Suprapubic skin (tissue), 4 donors: Measurements from ENCODE around the gene DGKQ. TPM values are rescaled to one million over a fixed set of nuclear protein-coding genes. Genes with fewer than 3 reads are reported as not detected.
A peak's percentile ranks its signal among the peaks of the same experiment; 100 is the strongest.

Experiments used
- DNase-seq, 2 donors: peaks; one replicate each; pipeline ENCODE4 v3.0.0-alpha.2; 2019; ENCODE audit warnings: low spot score in 2 of 2
- H3K27ac ChIP-seq: fragments of 200-600 bp; sonication (generic); one replicate; pipeline ENCODE4 v1.5.1; 2019
- H3K27me3 ChIP-seq: fragments of 200-600 bp; sonication (generic); one replicate; pipeline ENCODE4 v1.5.1; 2019
- H3K36me3 ChIP-seq: fragments of 200-600 bp; sonication (generic); one replicate; pipeline ENCODE4 v1.5.1; 2019
- H3K4me1 ChIP-seq: fragments of 200-600 bp; sonication (generic); one replicate; pipeline ENCODE4 v1.5.1; 2019
- H3K4me3 ChIP-seq: fragments of 200-600 bp; sonication (generic); one replicate; pipeline ENCODE4 v1.5.1; 2019; ENCODE audit warnings: mild to moderate bottlenecking
- H3K9me3 ChIP-seq: fragments of 200-600 bp; sonication (generic); one replicate; pipeline ENCODE4 v1.5.1; 2019
- CTCF ChIP-seq, 2 donors: fragments of 200-600 bp in 1 of 2; fragments of 450-650 bp in 1 of 2; sonication (generic) in 1 of 2; IDR thresholded peaks; one replicate each; pipeline ENCODE4 v1.5.1; 2016 to 2019; ENCODE audit warnings: antibody characterized with exemption in 2 of 2, mild to moderate bottlenecking in 1 of 2, moderate library complexity in 1 of 2
- EP300 ChIP-seq: sonication (generic); formaldehyde crosslinking; IDR thresholded peaks from one replicate; pipeline ENCODE4 v1.6.1; 2017; ENCODE audit warnings: antibody characterized with exemption
- POLR2A ChIP-seq, 2 donors: fragments of 450-650 bp; IDR thresholded peaks; one replicate each; pipeline ENCODE4 v1.6.1; 2017; ENCODE audit warnings: antibody characterized with exemption in 2 of 2, mild to moderate bottlenecking in 2 of 2, moderate library complexity in 2 of 2
- POLR2AphosphoS5 ChIP-seq, 3 donors: sonication (generic); formaldehyde crosslinking; IDR thresholded peaks; one replicate each; pipeline ENCODE4 v1.6.1; 2017; ENCODE audit warnings: antibody characterized with exemption in 3 of 3
- WGBS: methylation state at CpG from one replicate; pipeline ENCODE4 v1.1.5; 2018; 5-methylcytosine and 5-hydroxymethylcytosine counted together
- total RNA-seq, 4 donors: library from RNA; depleted of rRNA; stranded (reverse); fragments of >200 nt; gene quantifications; one replicate each; pipeline ENCODE4 v1.1.0, GENCODE V29; 2016

DGKQ gene
- total RNA-seq, 4 donors from 2014 or later, result 19.5 to 27.6 (median 23.8) TPM

DNA sequence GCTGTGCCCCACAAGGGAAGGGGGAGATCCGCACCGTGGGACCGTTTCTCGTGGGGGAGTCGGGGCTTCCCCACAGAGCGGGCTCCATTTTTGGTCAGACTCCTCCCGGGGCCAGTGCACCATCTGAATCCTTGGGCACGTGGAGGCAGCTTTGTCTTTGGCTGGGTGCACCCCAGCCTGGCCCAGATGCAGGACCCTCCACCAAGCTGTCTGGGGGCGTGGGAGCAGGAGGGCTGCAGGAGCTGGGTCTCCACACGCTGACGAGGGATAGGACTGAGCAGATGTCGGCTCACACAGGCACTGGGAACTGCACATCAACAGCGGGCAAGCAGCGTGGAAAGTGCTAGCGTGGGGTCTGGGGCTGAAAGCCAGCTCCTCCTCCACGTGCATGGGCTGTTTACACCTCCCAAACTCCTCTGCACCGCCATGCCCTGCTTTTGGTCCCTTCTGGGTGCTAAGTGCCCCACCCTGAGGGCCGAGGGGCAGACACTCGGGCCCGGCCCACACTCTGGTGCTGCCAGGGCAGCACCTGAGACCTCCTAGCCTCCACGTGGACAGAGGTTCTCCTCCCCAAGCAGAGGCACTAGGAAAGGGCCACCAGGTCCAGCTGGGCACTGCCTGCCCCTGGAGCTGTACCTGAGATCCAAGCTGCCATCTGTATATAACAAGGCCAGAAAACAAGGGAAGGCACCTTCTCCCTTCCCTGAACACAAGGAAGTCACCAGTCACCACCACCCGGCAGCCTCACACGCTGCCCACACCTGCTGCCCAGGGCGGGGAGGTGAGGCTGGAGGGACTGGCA, 13.8 kb downstream of the DGKQ start:
- Histone ChIP-seq H3K4me1 (peaks cover 15% of the 10 kb centered on the region), H3K27me3 (no peaks in the 10 kb centered on the region), H3K36me3 (peaks cover 74% of the 10 kb centered on the region), H3K27ac (no peak overlapping the region), H3K4me3 (no peak overlapping the region), H3K9me3 (no peaks in the 10 kb centered on the region)
- 88% methylated on average over 5 of the region's 24 CpGs for WGBS
- peak in 1 of 2 donors; percentile 73 for DNase-seq
- TF ChIP-seq EP300 (no peak), POLR2A (IDR thresholded peaks at IDR 0.05) (no peak), CTCF (IDR thresholded peaks at IDR 0.05) (no peak), POLR2AphosphoS5 (IDR thresholded peaks at IDR 0.05) (no peak)

GRCh38 chr4:958696-959337, 14.6 kb downstream of the DGKQ start:
- H3K27me3 ChIP-seq, result no peaks in the 10 kb centered on the region
- whole genome bisulfite sequencing, result 89% methylated on average over 15 of the region's 17 CpGs
- H3K36me3 ChIP-seq, result peaks cover 81% of the 10 kb centered on the region
- H3K4me1 ChIP-seq, result peaks cover 15% of the 10 kb centered on the region
- DNase-seq, result no peak
- no peak overlapping the region for H3K4me3 ChIP-seq
- H3K27ac ChIP-seq, result no peak overlapping the region
- no peak for TF ChIP-seq EP300
- no peak for TF ChIP-seq POLR2A (IDR thresholded peaks at IDR 0.05)
- TF ChIP-seq CTCF (IDR thresholded peaks at IDR 0.05), result no peak
- TF ChIP-seq POLR2AphosphoS5 (IDR thresholded peaks at IDR 0.05), result no peak
- H3K9me3 ChIP-seq, result no peaks in the 10 kb centered on the region

DNA sequence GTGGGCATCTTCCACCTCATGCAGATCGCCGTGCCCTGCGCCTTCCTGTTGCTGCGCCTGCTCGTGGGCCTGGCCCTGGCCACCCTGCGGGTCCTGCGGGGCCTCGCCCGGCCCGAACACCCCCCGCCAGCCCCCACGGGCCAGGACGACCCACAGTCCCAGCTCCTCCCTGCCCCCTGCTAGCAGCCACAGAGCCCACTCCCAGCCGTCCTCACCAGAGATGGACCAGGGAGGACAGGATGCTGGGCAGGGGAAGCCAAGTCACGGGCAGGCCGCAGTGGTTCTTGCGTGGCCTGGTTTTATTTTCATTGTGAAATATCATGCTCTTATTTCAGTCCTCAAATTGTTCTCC, 15.1 kb downstream of the DGKQ start:
- H3K36me3 ChIP-seq, result peaks cover 86% of the 10 kb centered on the region
- H3K4me1 ChIP-seq, result peaks cover 15% of the 10 kb centered on the region
- H3K27ac ChIP-seq, result no peak overlapping the region
- WGBS, result 90% methylated on average over 17 of the region's 17 CpGs
- H3K27me3 ChIP-seq, result no peaks in the 10 kb centered on the region
- no peaks in the 10 kb centered on the region for H3K9me3 ChIP-seq
- DNase-seq, result no peak
- TF ChIP-seq POLR2A (IDR thresholded peaks at IDR 0.05) (no peak), CTCF (IDR thresholded peaks at IDR 0.05) (no peak), EP300 (no peak), POLR2AphosphoS5 (IDR thresholded peaks at IDR 0.05) (no peak)
- H3K4me3 ChIP-seq, result no peak overlapping the region

GRCh38 chr4:957581-958313, 15.6 kb downstream of the DGKQ start:
- no peak overlapping the region for H3K4me3 ChIP-seq
- no peak for DNase-seq
- H3K27me3 ChIP-seq, result no peaks in the 10 kb centered on the region
- H3K4me1 ChIP-seq, result peaks cover 15% of the 10 kb centered on the region
- 91% methylated on average over 26 of the region's 45 CpGs for WGBS
- H3K27ac ChIP-seq, result no peak overlapping the region
- no peaks in the 10 kb centered on the region for H3K9me3 ChIP-seq
- TF ChIP-seq EP300 (no peak), POLR2A (IDR thresholded peaks at IDR 0.05) (no peak), CTCF (IDR thresholded peaks at IDR 0.05) (no peak), POLR2AphosphoS5 (IDR thresholded peaks at IDR 0.05) (no peak)
- peaks cover 91% of the 10 kb centered on the region for H3K36me3 ChIP-seq

DNA sequence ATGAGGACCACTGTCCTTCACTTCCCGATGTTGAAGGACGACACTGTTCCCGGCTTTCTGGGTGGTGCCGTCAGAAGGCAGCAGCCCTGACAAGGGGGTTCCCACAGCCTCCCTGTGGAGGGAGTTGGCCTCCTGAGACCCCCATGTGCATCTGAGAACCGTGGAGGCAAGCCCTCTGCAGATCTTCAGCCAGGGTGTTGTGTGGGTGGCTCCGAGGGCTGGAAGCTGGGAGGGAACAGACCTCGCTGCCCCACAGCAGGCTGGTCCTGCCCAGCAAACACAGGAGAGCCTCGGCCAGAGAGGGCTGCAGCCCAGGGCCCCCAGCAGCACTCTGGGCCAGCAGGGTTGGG, 16.2 kb downstream of the DGKQ start:
- no peak for DNase-seq
- Histone ChIP-seq H3K9me3 (no peaks in the 10 kb centered on the region), H3K27ac (no peak overlapping the region), H3K36me3 (peaks cover 87% of the 10 kb centered on the region), H3K27me3 (no peaks in the 10 kb centered on the region), H3K4me1 (peaks cover 11% of the 10 kb centered on the region), H3K4me3 (no peak overlapping the region)
- TF ChIP-seq POLR2AphosphoS5 (IDR thresholded peaks at IDR 0.05), result no peak
- TF ChIP-seq CTCF (IDR thresholded peaks at IDR 0.05), result no peak
- no peak for TF ChIP-seq EP300
- no peak for TF ChIP-seq POLR2A (IDR thresholded peaks at IDR 0.05)
- WGBS, result 78% methylated on average over 8 of the region's 8 CpGs
